ENCODE results near the gene NEURL1. TPM values are rescaled to one million over a fixed set of nuclear protein-coding genes. Genes with fewer than 3 reads are reported as not detected.

Gene NEURL1
- total RNA-seq, 4 donors from 2014 or later = 0.39 to 0.60 TPM; not detected in 2

- 57 to 61% methylated on average over 5 of the region's 5 CpGs for WGBS, 2 donors
- Histone ChIP-seq H3K27me3 (no peaks in the 10 kb centered on the region), H3K27ac (no peak overlapping the region), H3K36me3 (no peaks in the 10 kb centered on the region), H3K4me1 (peaks cover 0 to 12% (median 0%) of the 10 kb centered on the region in 4 donors), H3K4me3 (no peak overlapping the region), H3K9me3 (no peaks in the 10 kb centered on the region)
- DNase-seq (ENCODE audit: low spot score in 2 of 2) = no peak
- TF ChIP-seq POLR2A (IDR thresholded peaks at IDR 0.05) (no peak), CTCF (IDR thresholded peaks at IDR 0.05) (no peak), EP300 (IDR thresholded peaks at IDR 0.05) (no peak)
These were observed 24.3 kb upstream of the NEURL1 start for GRCh38 chr10:103469201-103469600.

GRCh38 chr10:103470761-103471653, 22.5 kb upstream of the NEURL1 start:
- peak overlapping the region in 2 of 4 donors; percentile 5 to 30 for H3K27ac ChIP-seq
- H3K4me1 ChIP-seq = peaks cover 0 to 12% (median 0%) of the 10 kb centered on the region in 4 donors
- H3K9me3 ChIP-seq = no peaks in the 10 kb centered on the region
- no peak overlapping the region for H3K4me3 ChIP-seq
- DNase-seq (ENCODE audit: low spot score in 2 of 2) = peak in 1 of 2 donors; percentile 33
- WGBS, 2 donors = 49 to 50% methylated on average over 14 of the region's 14 CpGs
- H3K27me3 ChIP-seq = no peaks in the 10 kb centered on the region
- H3K36me3 ChIP-seq = no peaks in the 10 kb centered on the region
- TF ChIP-seq EP300 (IDR thresholded peaks at IDR 0.05) = no peak
- TF ChIP-seq CTCF (IDR thresholded peaks at IDR 0.05) = no peak
- no peak for TF ChIP-seq POLR2A (IDR thresholded peaks at IDR 0.05)

- H3K4me1 ChIP-seq = peaks cover 0 to 12% (median 0%) of the 10 kb centered on the region in 4 donors
- no peaks in the 10 kb centered on the region for H3K9me3 ChIP-seq
- H3K4me3 ChIP-seq = no peak overlapping the region
- TF ChIP-seq EP300 (IDR thresholded peaks at IDR 0.05) (no peak), POLR2A (IDR thresholded peaks at IDR 0.05) (no peak), CTCF (IDR thresholded peaks at IDR 0.05) (no peak)
- H3K27ac ChIP-seq = peak overlapping the region in 2 of 4 donors; percentile 5 to 30
- H3K36me3 ChIP-seq = no peaks in the 10 kb centered on the region
- WGBS, 2 donors = 95 to 100% methylated on average over 2 of the region's 2 CpGs
- H3K27me3 ChIP-seq = no peaks in the 10 kb centered on the region
- DNase-seq (ENCODE audit: low spot score in 2 of 2) = no peak
These were observed 21.5 kb upstream of the NEURL1 start for GRCh38 chr10:103472005-103472404.

GRCh38 chr10:103473261-103473671, 20.2 kb upstream of the NEURL1 start:
- peaks cover 0 to 12% (median 0%) of the 10 kb centered on the region in 4 donors for H3K4me1 ChIP-seq
- DNase-seq (ENCODE audit: low spot score in 2 of 2) = no peak

More at GRCh38 chr10:103473261-103473671, 20.2 kb upstream of the NEURL1 start:
- no peak overlapping the region for H3K4me3 ChIP-seq
- WGBS, 2 donors = 74 to 77% methylated on average over 8 to 24 of the region's 32 CpGs
- TF ChIP-seq EP300 (IDR thresholded peaks at IDR 0.05) (no peak), CTCF (IDR thresholded peaks at IDR 0.05) (no peak), POLR2A (IDR thresholded peaks at IDR 0.05) (no peak)
- no peaks in the 10 kb centered on the region for H3K27me3 ChIP-seq
- no peak overlapping the region for H3K27ac ChIP-seq
- no peaks in the 10 kb centered on the region for H3K36me3 ChIP-seq
- no peaks in the 10 kb centered on the region for H3K9me3 ChIP-seq

Data from tibial nerve (tissue), 4 donors.